WTC11 (cell line): ENCODE results near the gene STAT3. TPM values are rescaled to one million over a fixed set of nuclear protein-coding genes. Genes with fewer than 3 reads are reported as not detected.

Experiments used
- ATAC-seq: fragments of 200-7000 bp; cut with Tn5 transposase; 2 replicates; pipeline ENCODE4 v1.10.0; 2021; ENCODE audit warnings: mild to moderate bottlenecking, moderate library complexity
- Bru-seq: library from RNA; stranded (reverse); fragments of 400-500 nt; gene quantifications from one replicate; lab custom pipeline; 2021; lab: Mats Ljungman, UMichigan
- CTCF ChIA-PET: fragments of 300-600 bp; sonication (Branson Sonifier 250); formaldehyde crosslinking; loops from one replicate; lab custom pipeline; 2021; ENCODE audit warnings: antibody characterized with exemption; lab: Charles Lee
- POLR2A ChIA-PET: fragments of 350-600 bp; sonication (Branson Sonifier 250); formaldehyde crosslinking; loops from one replicate; lab custom pipeline; 2021; ENCODE audit warnings: antibody characterized with exemption; lab: Charles Lee
- DNase-seq: peaks from one replicate; pipeline ENCODE4 v3.0.0; 2021; ENCODE audit warnings: low spot score
- H3K27ac Mint-ChIP-seq: 2 replicates; pipeline ENCODE4 v1.8.0; 2021; ENCODE audit warnings: mixed read lengths
- H3K27me3 Mint-ChIP-seq: 2 replicates; pipeline ENCODE4 v1.8.0; 2021; ENCODE audit warnings: low read depth, mild to moderate bottlenecking, moderate library complexity, mixed read lengths
- H3K36me3 Mint-ChIP-seq: 2 replicates; pipeline ENCODE4 v1.8.0; 2021; ENCODE audit warnings: mixed read lengths
- H3K4me1 Mint-ChIP-seq: 2 replicates; pipeline ENCODE4 v1.8.0; 2022; ENCODE audit warnings: mixed read lengths
- H3K4me3 Mint-ChIP-seq: 2 replicates; pipeline ENCODE4 v1.8.0; 2021; ENCODE audit warnings: mild to moderate bottlenecking, moderate library complexity, mixed read lengths
- H3K9me3 Mint-ChIP-seq: 2 replicates; pipeline ENCODE4 v1.8.0; 2021; ENCODE audit warnings: mixed read lengths
- ESRRA ChIP-seq: sonication (generic); formaldehyde crosslinking; IDR thresholded peaks from 2 replicates; pipeline ENCODE4 v1.8.1; 2022; ENCODE audit warnings: mild to moderate bottlenecking, missing genetic modification reagents, borderline replicate concordance
- ETV6 ChIP-seq: sonication (generic); formaldehyde crosslinking; IDR thresholded peaks from 2 replicates; pipeline ENCODE4 v1.8.1; 2022; ENCODE audit warnings: mild to moderate bottlenecking, missing genetic modification reagents
- FOXP1 ChIP-seq: sonication (generic); formaldehyde crosslinking; IDR thresholded peaks from 2 replicates; pipeline ENCODE4 v1.8.0; 2022; ENCODE audit warnings: missing genetic modification reagents, mild to moderate bottlenecking, moderate library complexity, borderline replicate concordance
- GABPB1 ChIP-seq: sonication (generic); formaldehyde crosslinking; IDR thresholded peaks from 2 replicates; pipeline ENCODE4 v1.8.1; 2023; ENCODE audit warnings: mild to moderate bottlenecking, missing genetic modification reagents
- IRF1 ChIP-seq: sonication (generic); formaldehyde crosslinking; IDR thresholded peaks from 2 replicates; pipeline ENCODE4 v1.8.0; 2023; ENCODE audit warnings: missing genetic modification reagents
- JAZF1 ChIP-seq: fragments of 250-450 bp; sonication (Bioruptor Pico); IDR thresholded peaks from 2 replicates; pipeline ENCODE4 v1.9.0; 2021; ENCODE audit warnings: moderate library complexity, mild to moderate bottlenecking, inconsistent platforms
- KAT7 ChIP-seq: sonication (generic); formaldehyde crosslinking; IDR thresholded peaks from 2 replicates; pipeline ENCODE4 v1.8.1; 2023; ENCODE audit warnings: missing genetic modification reagents, mild to moderate bottlenecking, borderline replicate concordance
- MAX ChIP-seq: sonication (generic); formaldehyde crosslinking; IDR thresholded peaks from 2 replicates; pipeline ENCODE4 v1.8.0; 2022; ENCODE audit warnings: mild to moderate bottlenecking, missing genetic modification reagents
- MYBL2 ChIP-seq: sonication (generic); formaldehyde crosslinking; IDR thresholded peaks from 2 replicates; pipeline ENCODE4 v1.8.1; 2023; ENCODE audit warnings: mild to moderate bottlenecking, moderate library complexity, missing genetic modification reagents
- NFATC4 ChIP-seq: fragments of 250-450 bp; sonication (Bioruptor Pico); IDR thresholded peaks from 2 replicates; pipeline ENCODE4 v1.9.0; 2021; ENCODE audit warnings: mild to moderate bottlenecking
- SMAD4 ChIP-seq: sonication (generic); formaldehyde crosslinking; IDR thresholded peaks from 2 replicates; pipeline ENCODE4 v1.8.0; 2022; ENCODE audit warnings: mild to moderate bottlenecking, missing genetic modification reagents
- SP1 ChIP-seq: sonication (generic); formaldehyde crosslinking; conservative IDR thresholded peaks from 2 replicates; pipeline ENCODE4 v1.8.1; 2022; ENCODE audit warnings: missing genetic modification reagents
- TEAD1 ChIP-seq: sonication (generic); formaldehyde crosslinking; IDR thresholded peaks from 2 replicates; pipeline ENCODE4 v1.8.0; 2022; ENCODE audit warnings: mild to moderate bottlenecking, missing genetic modification reagents
- TP53 ChIP-seq: sonication (generic); formaldehyde crosslinking; IDR thresholded peaks from 2 replicates; pipeline ENCODE4 v1.8.1; 2023; ENCODE audit warnings: mild to moderate bottlenecking, missing genetic modification reagents
- USF1 ChIP-seq: sonication (generic); formaldehyde crosslinking; IDR thresholded peaks from 2 replicates; pipeline ENCODE4 v1.8.0; 2022; ENCODE audit warnings: mild to moderate bottlenecking, missing genetic modification reagents
- USF2 ChIP-seq: sonication (generic); formaldehyde crosslinking; IDR thresholded peaks from 2 replicates; pipeline ENCODE4 v1.8.1; 2023; ENCODE audit warnings: mild to moderate bottlenecking, missing genetic modification reagents, moderate library complexity
- ZBTB21 ChIP-seq: sonication (generic); formaldehyde crosslinking; IDR thresholded peaks from 2 replicates; pipeline ENCODE4 v1.8.1; 2023; ENCODE audit warnings: mild to moderate bottlenecking, missing genetic modification reagents, borderline replicate concordance
- ZNF281 ChIP-seq: sonication (generic); formaldehyde crosslinking; IDR thresholded peaks from 2 replicates; pipeline ENCODE4 v1.8.0; 2023; ENCODE audit warnings: mild to moderate bottlenecking, missing genetic modification reagents
- ZNF671 ChIP-seq: fragments of 250-450 bp; sonication (Bioruptor Pico); IDR thresholded peaks from 2 replicates; pipeline ENCODE4 v1.8.0; 2021; ENCODE audit warnings: mild to moderate bottlenecking
- long read RNA-seq, 3 experiments: library from RNA in 1 of 3; library from capped mRNA in 1 of 3; library from polyadenylated mRNA in 1 of 3; unstranded in 2 of 3; stranded (forward) in 1 of 3; transcript quantifications; one replicate each; pipeline ENCODE4 v2.0.0, GENCODE V29; 2021
- total RNA-seq: library from RNA; stranded (reverse); gene quantifications from 3 replicates; pipeline ENCODE4 v1.2.3, GENCODE V29; 2021
- TF ChIP-seq, protein P1 (sequence below): sonication (generic); formaldehyde crosslinking; IDR thresholded peaks from 2 replicates; pipeline ENCODE4 v1.8.0; 2023; ENCODE audit warnings: missing genetic modification reagents, mild to moderate bottlenecking, borderline replicate concordance
- TF ChIP-seq, protein P2 (sequence below): sonication (generic); formaldehyde crosslinking; IDR thresholded peaks from 2 replicates; pipeline ENCODE4 v1.8.0; 2022; ENCODE audit warnings: mild to moderate bottlenecking, missing genetic modification reagents

Gene STAT3
- total RNA-seq: 74.4 to 98.0 TPM (median 74.9 TPM) in 3 replicates
- percentile 76 among the genes with signal in this experiment for Bru-seq, nascent RNA
- long read RNA-seq, experiment 1, full-length matches to known transcripts: 247 of 507 reads
- long read RNA-seq, experiment 1, partial matches to known transcripts: 55 of 507 reads
- long read RNA-seq, experiment 1, other reads (novel, unspliced or antisense): 205 of 507 reads
- long read RNA-seq, experiment 2, partial matches to known transcripts: 11 of 73 reads
- long read RNA-seq, experiment 2, other reads (novel, unspliced or antisense): 57 of 73 reads
- long read RNA-seq, experiment 3, full-length matches to known transcripts: 7 of 10 reads
- long read RNA-seq, experiment 3, partial matches to known transcripts: 3 of 10 reads
- long read RNA-seq, experiment 3, other reads (novel, unspliced or antisense): 0 of 10 reads

- Mint-ChIP-seq H3K36me3 (peaks cover 8% of the 10 kb centered on the region), H3K4me1 (peaks cover 41% of the 10 kb centered on the region), H3K4me3 (peak within 1 kb of the TSS; percentile 94), H3K27me3 (no peaks in the 10 kb centered on the region), H3K27ac (peak within 1 kb of the TSS; percentile 98), H3K9me3 (no peaks in the 10 kb centered on the region)
- ChIA-PET POLR2A (interaction anchor here (0.5 to 2.5 kb wide), 11 partner anchors 9 to 111 kb away, joined by 3 to 23 read pairs (median 4); partner anchors contain the start of gene CAVIN1), CTCF (interaction anchor here (0.6 to 2.9 kb wide), 24 partner anchors 9 to 609 kb away, joined by 3 to 41 read pairs (median 5); partner anchors contain the start of genes CAVIN1, NAGLU, RPL27 and STAT5B)
- ATAC-seq (peak; percentile 97), DNase-seq (peak; percentile 100)
- TF ChIP-seq ZNF671 (no peak), ZBTB21 (CRISPR knock-in tag) (peak; percentile 97; the same call in 1 of the 2 replicates), MYBL2 (CRISPR knock-in tag) (peak; percentile 68; the same call in 1 of the 2 replicates), JAZF1 (CRISPR knock-in tag) (no peak), FOXP1 (peak; percentile 80; the same call in 1 of the 2 replicates), KAT7 (CRISPR knock-in tag) (peak; percentile 88; the same call in 1 of the 2 replicates), USF2 (CRISPR knock-in tag) (peak; percentile 73), NFATC4 (CRISPR knock-in tag) (no peak), ETV6 (CRISPR knock-in tag) (peak; percentile 71; the same call in 1 of the 2 replicates), ESRRA (CRISPR knock-in tag) (peak; percentile 56; the same call in 1 of the 2 replicates), SMAD4 (CRISPR knock-in tag) (no peak), ZNF281 (CRISPR knock-in tag) (0 out of 2 replicates have a peak, but pooled peaks have one; percentile 36), GABPB1 (peak; percentile 95), TEAD1 (CRISPR knock-in tag) (peak; percentile 70; the same call in 1 of the 2 replicates), SP1 (CRISPR knock-in tag) (peak; percentile 99), TP53 (no peak), MAX (CRISPR knock-in tag) (peak; percentile 97), USF1 (CRISPR knock-in tag) (peak; percentile 84), IRF1 (CRISPR knock-in tag) (no peak)
- TF ChIP-seq, protein P1, sequence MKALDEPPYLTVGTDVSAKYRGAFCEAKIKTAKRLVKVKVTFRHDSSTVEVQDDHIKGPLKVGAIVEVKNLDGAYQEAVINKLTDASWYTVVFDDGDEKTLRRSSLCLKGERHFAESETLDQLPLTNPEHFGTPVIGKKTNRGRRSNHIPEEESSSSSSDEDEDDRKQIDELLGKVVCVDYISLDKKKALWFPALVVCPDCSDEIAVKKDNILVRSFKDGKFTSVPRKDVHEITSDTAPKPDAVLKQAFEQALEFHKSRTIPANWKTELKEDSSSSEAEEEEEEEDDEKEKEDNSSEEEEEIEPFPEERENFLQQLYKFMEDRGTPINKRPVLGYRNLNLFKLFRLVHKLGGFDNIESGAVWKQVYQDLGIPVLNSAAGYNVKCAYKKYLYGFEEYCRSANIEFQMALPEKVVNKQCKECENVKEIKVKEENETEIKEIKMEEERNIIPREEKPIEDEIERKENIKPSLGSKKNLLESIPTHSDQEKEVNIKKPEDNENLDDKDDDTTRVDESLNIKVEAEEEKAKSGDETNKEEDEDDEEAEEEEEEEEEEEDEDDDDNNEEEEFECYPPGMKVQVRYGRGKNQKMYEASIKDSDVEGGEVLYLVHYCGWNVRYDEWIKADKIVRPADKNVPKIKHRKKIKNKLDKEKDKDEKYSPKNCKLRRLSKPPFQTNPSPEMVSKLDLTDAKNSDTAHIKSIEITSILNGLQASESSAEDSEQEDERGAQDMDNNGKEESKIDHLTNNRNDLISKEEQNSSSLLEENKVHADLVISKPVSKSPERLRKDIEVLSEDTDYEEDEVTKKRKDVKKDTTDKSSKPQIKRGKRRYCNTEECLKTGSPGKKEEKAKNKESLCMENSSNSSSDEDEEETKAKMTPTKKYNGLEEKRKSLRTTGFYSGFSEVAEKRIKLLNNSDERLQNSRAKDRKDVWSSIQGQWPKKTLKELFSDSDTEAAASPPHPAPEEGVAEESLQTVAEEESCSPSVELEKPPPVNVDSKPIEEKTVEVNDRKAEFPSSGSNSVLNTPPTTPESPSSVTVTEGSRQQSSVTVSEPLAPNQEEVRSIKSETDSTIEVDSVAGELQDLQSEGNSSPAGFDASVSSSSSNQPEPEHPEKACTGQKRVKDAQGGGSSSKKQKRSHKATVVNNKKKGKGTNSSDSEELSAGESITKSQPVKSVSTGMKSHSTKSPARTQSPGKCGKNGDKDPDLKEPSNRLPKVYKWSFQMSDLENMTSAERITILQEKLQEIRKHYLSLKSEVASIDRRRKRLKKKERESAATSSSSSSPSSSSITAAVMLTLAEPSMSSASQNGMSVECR: peak; percentile 48; the same call in 1 of the 2 replicates
- TF ChIP-seq, protein P2, sequence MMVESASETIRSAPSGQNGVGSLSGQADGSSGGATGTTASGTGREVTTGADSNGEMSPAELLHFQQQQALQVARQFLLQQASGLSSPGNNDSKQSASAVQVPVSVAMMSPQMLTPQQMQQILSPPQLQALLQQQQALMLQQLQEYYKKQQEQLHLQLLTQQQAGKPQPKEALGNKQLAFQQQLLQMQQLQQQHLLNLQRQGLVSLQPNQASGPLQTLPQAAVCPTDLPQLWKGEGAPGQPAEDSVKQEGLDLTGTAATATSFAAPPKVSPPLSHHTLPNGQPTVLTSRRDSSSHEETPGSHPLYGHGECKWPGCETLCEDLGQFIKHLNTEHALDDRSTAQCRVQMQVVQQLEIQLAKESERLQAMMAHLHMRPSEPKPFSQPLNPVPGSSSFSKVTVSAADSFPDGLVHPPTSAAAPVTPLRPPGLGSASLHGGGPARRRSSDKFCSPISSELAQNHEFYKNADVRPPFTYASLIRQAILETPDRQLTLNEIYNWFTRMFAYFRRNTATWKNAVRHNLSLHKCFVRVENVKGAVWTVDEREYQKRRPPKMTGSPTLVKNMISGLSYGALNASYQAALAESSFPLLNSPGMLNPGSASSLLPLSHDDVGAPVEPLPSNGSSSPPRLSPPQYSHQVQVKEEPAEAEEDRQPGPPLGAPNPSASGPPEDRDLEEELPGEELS (CRISPR knock-in tag): peak; percentile 64; the same call in 1 of the 2 replicates
These were observed at the start of gene STAT3 for GRCh38 chr17:42388381-42389134. TSS of gene STAT3 (minus strand) at chr17:42388442. CDS start at chr17:42348516, 39,926 bp downstream.
